NT2/D1 (cell line): Measurements from ENCODE around the gene TFF2.

Experiments used
- YY1 ChIP-seq: IDR thresholded peaks from 2 replicates; pipeline ENCODE4 v1.6.1; 2011; ENCODE audit not compliant: insufficient read length, insufficient read depth
- ZNF274 ChIP-seq: IDR thresholded peaks from 2 replicates; pipeline ENCODE4 v1.6.1; 2011; ENCODE audit warnings: mild to moderate bottlenecking, low read depth, low read length

- no peak for TF ChIP-seq YY1
- TF ChIP-seq ZNF274: no peak
Observed at GRCh38 chr21:42315296-42315891, 35.4 kb downstream of the TFF2 start, which contains the start of gene TFF3.
